ENCODE data around the gene STIP1.

The STIP1 gene

DNA sequence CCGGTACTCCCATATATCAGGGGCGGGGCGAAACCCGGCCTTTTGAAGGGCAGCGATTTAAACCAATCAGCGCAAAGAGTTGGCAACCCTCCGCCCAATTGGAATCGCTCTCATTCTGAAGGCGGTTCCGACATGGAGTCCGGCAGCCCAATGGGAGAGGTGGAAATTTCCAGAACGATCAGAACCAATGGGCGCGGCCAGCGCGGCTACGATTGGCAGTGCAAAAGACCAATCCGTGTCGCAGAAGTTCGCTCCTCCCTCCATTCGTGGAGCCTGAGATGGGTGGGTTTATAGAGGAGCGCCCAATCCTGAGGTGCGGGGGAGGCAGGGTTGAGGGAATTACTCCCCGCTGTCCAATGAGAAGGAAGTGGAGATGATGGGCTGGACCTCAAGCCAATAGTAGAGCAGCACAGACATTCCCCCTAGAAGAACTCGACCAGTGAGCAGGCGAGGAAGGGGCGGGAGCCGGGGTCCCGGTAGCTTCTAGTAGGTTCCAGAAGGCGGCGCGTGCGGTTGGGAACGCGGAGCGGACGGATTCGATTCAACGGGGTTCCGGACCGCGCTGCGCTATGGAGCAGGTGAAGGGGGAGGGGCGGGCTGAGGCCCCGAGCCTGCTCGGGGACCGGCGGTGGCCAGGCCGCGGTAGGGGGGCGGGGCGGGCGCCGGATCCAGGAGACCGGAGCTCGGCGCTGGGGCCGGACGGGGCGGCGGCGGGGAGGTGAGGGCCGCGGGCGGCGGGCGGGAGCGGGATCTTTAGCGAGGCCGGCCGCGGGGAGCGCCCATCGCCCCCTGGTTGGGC lies at the start of gene STIP1:
Gene STIP1, plus strand, starts transcription at position 479 of the 799 bp plus-strand sequence. Its CDS starts 91 bp downstream, at position 570.
- DNase-seq (ENCODE audit: low read depth), result peak; percentile 100
- Histone ChIP-seq H3K27me3 (replicated peaks; ENCODE audit: control insufficient read depth, insufficient read depth, low read length) (no peaks in the 10 kb centered on the region), H3K36me3 (ENCODE audit: control insufficient read depth, insufficient read depth, low read length, severe bottlenecking) (no peaks in the 10 kb centered on the region)

DNA sequence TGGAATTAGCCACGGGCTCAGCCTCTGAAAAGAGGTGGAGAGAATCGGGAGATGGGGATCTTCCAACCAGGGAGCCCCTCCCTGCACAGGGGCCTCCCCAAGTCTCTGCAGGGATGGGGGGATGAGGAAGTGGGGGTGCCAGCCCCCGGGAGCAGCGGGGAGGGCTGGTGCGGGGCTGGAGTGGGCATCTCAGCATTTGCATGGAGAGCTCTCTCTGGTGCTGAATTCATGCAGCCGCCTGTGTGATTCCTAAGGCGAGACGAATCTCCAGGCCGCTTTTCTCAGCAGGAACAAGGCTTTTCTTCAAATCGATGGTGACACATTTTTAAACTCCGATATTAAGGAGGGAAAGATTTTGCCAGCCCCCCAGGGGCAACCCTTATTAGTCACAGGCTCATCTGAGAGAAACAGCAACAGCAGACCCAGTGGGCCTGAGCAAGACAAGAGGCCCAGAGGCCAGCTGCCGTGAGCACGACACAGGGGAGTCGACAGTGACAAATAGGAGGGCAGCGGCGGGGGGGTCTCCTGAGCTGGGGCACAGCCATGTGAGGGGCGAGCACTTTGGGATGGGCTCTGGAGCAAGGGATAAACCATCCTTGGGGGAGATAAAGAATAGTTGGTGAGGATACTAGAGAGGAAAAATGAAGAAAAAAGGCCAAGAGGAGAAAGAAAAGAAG lies 49.1 kb upstream of the STIP1 start:
- H3K36me3 ChIP-seq (ENCODE audit: control insufficient read depth, insufficient read depth, low read length, severe bottlenecking), result no peaks in the 10 kb centered on the region
- no peak overlapping the region for H3K4me3 ChIP-seq (ENCODE audit: low read length)
- no peak overlapping the region for H3K9ac ChIP-seq (ENCODE audit: low read length)
- H3K27me3 ChIP-seq (replicated peaks; ENCODE audit: control insufficient read depth, insufficient read depth, low read length), result peaks cover 7% of the 10 kb centered on the region
- DNase-seq (ENCODE audit: low read depth), result no peak
- H3K4me1 ChIP-seq (ENCODE audit: control insufficient read depth, insufficient read depth, low read length), result no peaks in the 10 kb centered on the region
- H3K9me3 ChIP-seq (ENCODE audit: control insufficient read depth, low read length), result no peaks in the 10 kb centered on the region

More for the DNA sequence above, at the start of gene STIP1:
- peaks cover 40% of the 10 kb centered on the region for H3K4me1 ChIP-seq (ENCODE audit: control insufficient read depth, insufficient read depth, low read length)
- peak within 1 kb of the TSS; percentile 95 for H3K9ac ChIP-seq (ENCODE audit: low read length)
- no peaks in the 10 kb centered on the region for H3K9me3 ChIP-seq (ENCODE audit: control insufficient read depth, low read length)
- peak within 1 kb of the TSS; percentile 92 for H3K4me3 ChIP-seq (ENCODE audit: low read length)

DNA sequence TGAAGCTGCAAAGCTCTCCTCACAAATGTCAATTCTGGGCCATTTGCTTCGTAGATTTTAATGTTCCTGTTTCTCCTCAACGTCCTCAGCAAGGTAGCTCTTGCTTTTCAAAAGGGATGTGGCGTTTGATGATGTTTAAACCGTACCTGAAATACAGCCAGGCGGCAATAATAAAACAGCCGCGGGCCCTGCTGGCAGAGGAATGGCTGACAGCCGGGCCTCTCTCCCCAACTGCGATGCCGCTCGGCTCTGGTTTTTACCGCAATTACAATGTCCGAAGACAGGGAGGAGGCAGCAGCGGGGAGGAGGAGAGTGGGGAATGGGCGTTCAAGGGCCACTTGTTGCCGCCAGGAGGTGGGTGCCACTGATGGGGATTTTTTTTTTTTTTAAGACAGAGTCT lies 47.6 kb upstream of the STIP1 start:
- Histone ChIP-seq H3K9me3 (ENCODE audit: control insufficient read depth, low read length) (no peaks in the 10 kb centered on the region), H3K9ac (ENCODE audit: low read length) (no peak overlapping the region), H3K4me1 (ENCODE audit: control insufficient read depth, insufficient read depth, low read length) (no peaks in the 10 kb centered on the region), H3K36me3 (ENCODE audit: control insufficient read depth, insufficient read depth, low read length, severe bottlenecking) (no peaks in the 10 kb centered on the region), H3K27me3 (replicated peaks; ENCODE audit: control insufficient read depth, insufficient read depth, low read length) (peaks cover 7% of the 10 kb centered on the region), H3K4me3 (ENCODE audit: low read length) (no peak overlapping the region)
- no peak for DNase-seq (ENCODE audit: low read depth)

- DNase-seq (ENCODE audit: low read depth), result no peak
- no peaks in the 10 kb centered on the region for H3K9me3 ChIP-seq (ENCODE audit: control insufficient read depth, low read length)
- no peaks in the 10 kb centered on the region for H3K4me1 ChIP-seq (ENCODE audit: control insufficient read depth, insufficient read depth, low read length)
These were observed 46.9 kb upstream of the STIP1 start for GRCh38 chr11:64139049-64139448.

DNA sequence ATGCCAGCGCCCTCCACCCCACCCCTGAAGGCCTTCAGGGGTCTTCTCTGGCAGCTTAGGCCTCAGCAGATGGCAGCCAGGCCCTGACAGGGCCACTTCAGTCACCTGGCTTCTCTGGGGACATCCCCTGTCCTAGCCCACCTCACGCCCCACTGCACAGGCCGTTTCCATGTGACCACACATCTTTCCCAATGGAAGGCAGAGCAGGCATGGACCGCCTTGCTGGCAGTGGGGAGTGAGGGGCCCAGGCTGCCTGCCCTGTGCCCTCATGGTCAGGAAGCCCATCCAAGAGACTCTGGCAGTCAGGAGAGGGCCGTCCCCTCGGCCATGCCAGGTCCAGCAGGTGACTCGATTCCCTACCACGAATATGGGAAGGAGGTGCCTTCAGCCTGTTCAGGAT lies 45.9 kb upstream of the STIP1 start:
- H3K36me3 ChIP-seq (ENCODE audit: control insufficient read depth, insufficient read depth, low read length, severe bottlenecking), result no peaks in the 10 kb centered on the region
- H3K9me3 ChIP-seq (ENCODE audit: control insufficient read depth, low read length), result no peaks in the 10 kb centered on the region
- no peaks in the 10 kb centered on the region for H3K4me1 ChIP-seq (ENCODE audit: control insufficient read depth, insufficient read depth, low read length)
- DNase-seq (ENCODE audit: low read depth), result no peak
- H3K4me3 ChIP-seq (ENCODE audit: low read length), result no peak overlapping the region
- no peak overlapping the region for H3K9ac ChIP-seq (ENCODE audit: low read length)
- H3K27me3 ChIP-seq (replicated peaks; ENCODE audit: control insufficient read depth, insufficient read depth, low read length), result no peaks in the 10 kb centered on the region

More at GRCh38 chr11:64139049-64139448, 46.9 kb upstream of the STIP1 start:
- Histone ChIP-seq H3K36me3 (ENCODE audit: control insufficient read depth, insufficient read depth, low read length, severe bottlenecking) (no peaks in the 10 kb centered on the region), H3K27me3 (replicated peaks; ENCODE audit: control insufficient read depth, insufficient read depth, low read length) (peaks cover 3% of the 10 kb centered on the region), H3K9ac (ENCODE audit: low read length) (no peak overlapping the region), H3K4me3 (ENCODE audit: low read length) (no peak overlapping the region)

GRCh38 chr11:64141081-64141783 lies 44.7 kb upstream of the STIP1 start:
- no peaks in the 10 kb centered on the region for H3K9me3 ChIP-seq (ENCODE audit: control insufficient read depth, low read length)
- H3K36me3 ChIP-seq (ENCODE audit: control insufficient read depth, insufficient read depth, low read length, severe bottlenecking), result no peaks in the 10 kb centered on the region
- H3K4me3 ChIP-seq (ENCODE audit: low read length), result no peak overlapping the region
- H3K4me1 ChIP-seq (ENCODE audit: control insufficient read depth, insufficient read depth, low read length), result no peaks in the 10 kb centered on the region
- no peaks in the 10 kb centered on the region for H3K27me3 ChIP-seq (replicated peaks; ENCODE audit: control insufficient read depth, insufficient read depth, low read length)
- no peak for DNase-seq (ENCODE audit: low read depth)
- no peak overlapping the region for H3K9ac ChIP-seq (ENCODE audit: low read length)

DNA sequence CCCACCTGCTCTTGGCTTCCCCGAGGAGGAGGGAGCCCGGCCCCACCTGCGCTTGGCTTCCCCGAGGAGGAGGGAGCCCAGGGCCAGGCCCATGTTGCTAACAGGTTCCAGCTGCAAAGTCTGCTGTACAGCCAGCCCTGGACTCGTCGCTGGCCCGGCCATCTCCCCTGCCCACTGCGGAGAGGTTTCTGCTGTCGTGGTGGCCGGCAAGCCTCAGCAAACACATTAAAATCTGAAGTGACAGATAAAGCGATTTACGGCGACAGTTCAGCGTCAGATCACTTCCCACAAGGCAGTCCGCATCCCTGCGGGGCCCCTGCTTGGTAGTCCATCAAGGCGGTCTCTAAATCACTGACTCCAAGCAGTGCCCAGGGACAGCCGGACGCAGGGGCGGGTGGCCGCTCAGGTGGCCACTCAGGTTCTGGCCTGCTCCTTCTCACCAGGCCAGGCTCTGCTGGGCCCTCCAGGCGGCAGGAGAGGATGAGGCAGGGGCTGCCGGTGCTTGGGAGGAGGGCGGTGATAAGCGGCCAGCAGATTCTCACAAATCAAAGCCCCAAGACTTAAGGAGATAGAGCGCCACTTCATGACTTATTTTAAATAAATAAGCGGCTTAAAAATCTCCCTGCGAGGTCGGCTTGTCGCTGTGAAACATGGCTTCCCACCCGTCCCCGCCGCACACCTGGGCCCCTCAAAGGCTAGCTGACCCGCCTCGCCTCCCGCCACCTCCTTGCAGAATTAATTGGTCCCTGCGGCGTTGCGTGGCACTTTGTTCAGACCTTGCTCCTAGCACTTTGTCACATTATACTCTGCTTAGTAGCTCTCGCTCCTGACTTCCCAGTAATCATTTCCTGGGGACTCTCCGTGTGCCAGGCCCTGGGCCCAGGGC lies 41.1 kb upstream of the STIP1 start:
- H3K27me3 ChIP-seq (replicated peaks; ENCODE audit: control insufficient read depth, insufficient read depth, low read length), result no peaks in the 10 kb centered on the region
- H3K4me1 ChIP-seq (ENCODE audit: control insufficient read depth, insufficient read depth, low read length), result peaks cover 6% of the 10 kb centered on the region
- H3K9me3 ChIP-seq (ENCODE audit: control insufficient read depth, low read length), result no peaks in the 10 kb centered on the region
- no peak overlapping the region for H3K9ac ChIP-seq (ENCODE audit: low read length)
- DNase-seq (ENCODE audit: low read depth), result no peak
- H3K36me3 ChIP-seq (ENCODE audit: control insufficient read depth, insufficient read depth, low read length, severe bottlenecking), result no peaks in the 10 kb centered on the region
- H3K4me3 ChIP-seq (ENCODE audit: low read length), result no peak overlapping the region

- Histone ChIP-seq H3K4me1 (ENCODE audit: control insufficient read depth, insufficient read depth, low read length) (peaks cover 6% of the 10 kb centered on the region), H3K9ac (ENCODE audit: low read length) (no peak overlapping the region), H3K4me3 (ENCODE audit: low read length) (no peak overlapping the region), H3K27me3 (replicated peaks; ENCODE audit: control insufficient read depth, insufficient read depth, low read length) (no peaks in the 10 kb centered on the region), H3K9me3 (ENCODE audit: control insufficient read depth, low read length) (no peaks in the 10 kb centered on the region), H3K36me3 (ENCODE audit: control insufficient read depth, insufficient read depth, low read length, severe bottlenecking) (no peaks in the 10 kb centered on the region)
- DNase-seq (ENCODE audit: low read depth), result peak; percentile 49
These were observed 39.7 kb upstream of the STIP1 start for GRCh38 chr11:64146036-64146955.

GRCh38 chr11:64148226-64148916 lies 37.6 kb upstream of the STIP1 start:
- Histone ChIP-seq H3K27me3 (replicated peaks; ENCODE audit: control insufficient read depth, insufficient read depth, low read length) (no peaks in the 10 kb centered on the region), H3K4me3 (ENCODE audit: low read length) (peak overlapping the region; percentile 60), H3K9me3 (ENCODE audit: control insufficient read depth, low read length) (no peaks in the 10 kb centered on the region), H3K9ac (ENCODE audit: low read length) (peak overlapping the region; percentile 49), H3K4me1 (ENCODE audit: control insufficient read depth, insufficient read depth, low read length) (peaks cover 6% of the 10 kb centered on the region), H3K36me3 (ENCODE audit: control insufficient read depth, insufficient read depth, low read length, severe bottlenecking) (no peaks in the 10 kb centered on the region)
- peak; percentile 90 for DNase-seq (ENCODE audit: low read depth)
